ENCODE data around the gene POLR1A. TPM values are rescaled to one million over a fixed set of nuclear protein-coding genes. Genes with fewer than 3 reads are reported as not detected.
A peak's percentile ranks its signal among the peaks of the same experiment; 100 is the strongest.

Gene POLR1A
- total RNA-seq, 4 donors from 2014 or later, result 15.6 to 21.7 (median 17.7) TPM

- no peaks in the 10 kb centered on the region for H3K36me3 ChIP-seq
- H3K4me3 ChIP-seq, result no peak overlapping the region
- TF ChIP-seq POLR2A (IDR thresholded peaks at IDR 0.05), result no peak
- no peak for TF ChIP-seq EP300 (IDR thresholded peaks at IDR 0.05)
- TF ChIP-seq CTCF (IDR thresholded peaks at IDR 0.05), result no peak
- TF ChIP-seq POLR2AphosphoS5 (IDR thresholded peaks at IDR 0.05), result peak; percentile 6
- 37 to 60% methylated on average over 6 to 9 of the region's 18 CpGs for WGBS, 2 donors (ENCODE audit: low coverage in 1 of 2)
- H3K27me3 ChIP-seq, result no peaks in the 10 kb centered on the region
- H3K27ac ChIP-seq, result peak overlapping the region; percentile 37 to 84 (median 84)
- ATAC-seq, result peak; percentile 54
- no peaks in the 10 kb centered on the region for H3K9me3 ChIP-seq
- H3K4me1 ChIP-seq, result peaks cover 11 to 66% (median 34%) of the 10 kb centered on the region in 3 donors
Measured at GRCh38 chr2:85998071-85998991, 107.4 kb downstream of the POLR1A start.

GRCh38 chr2:85997017-85997970 lies 108.4 kb downstream of the POLR1A start:
- Histone ChIP-seq H3K36me3 (no peaks in the 10 kb centered on the region), H3K9me3 (no peaks in the 10 kb centered on the region), H3K27me3 (no peaks in the 10 kb centered on the region), H3K4me3 (no peak overlapping the region), H3K4me1 (peaks cover 11 to 66% (median 34%) of the 10 kb centered on the region in 3 donors), H3K27ac (peak overlapping the region; percentile 37 to 84 (median 84))
- TF ChIP-seq EP300 (IDR thresholded peaks at IDR 0.05), result no peak
- TF ChIP-seq POLR2A (IDR thresholded peaks at IDR 0.05), result no peak
- peak; percentile 66 for TF ChIP-seq POLR2AphosphoS5 (IDR thresholded peaks at IDR 0.05)
- TF ChIP-seq CTCF (IDR thresholded peaks at IDR 0.05), result no peak
- peak; percentile 61 for ATAC-seq
- 59 to 61% methylated on average over 2 to 4 of the region's 7 CpGs for WGBS, 2 donors (ENCODE audit: low coverage in 1 of 2)

GRCh38 chr2:85996591-85996990 lies 109.1 kb downstream of the POLR1A start:
- Histone ChIP-seq H3K36me3 (no peaks in the 10 kb centered on the region), H3K4me3 (no peak overlapping the region), H3K4me1 (peaks cover 11 to 66% (median 34%) of the 10 kb centered on the region in 3 donors), H3K27ac (peak overlapping the region in 3 of 4 donors; percentile 83 to 84 (median 84)), H3K27me3 (no peaks in the 10 kb centered on the region), H3K9me3 (no peaks in the 10 kb centered on the region)
- WGBS, 2 donors (ENCODE audit: low coverage in 1 of 2), result no CpG with 5 or more reads among the region's 2 CpGs
- ATAC-seq, result no peak
- TF ChIP-seq POLR2A (IDR thresholded peaks at IDR 0.05), result no peak
- TF ChIP-seq EP300 (IDR thresholded peaks at IDR 0.05), result no peak
- no peak for TF ChIP-seq POLR2AphosphoS5 (IDR thresholded peaks at IDR 0.05)
- no peak for TF ChIP-seq CTCF (IDR thresholded peaks at IDR 0.05)

- peak overlapping the region in 3 of 4 donors; percentile 83 to 84 (median 84) for H3K27ac ChIP-seq
- H3K4me1 ChIP-seq, result peaks cover 11 to 66% (median 34%) of the 10 kb centered on the region in 3 donors
Measured at GRCh38 chr2:85995648-85996529, 109.8 kb downstream of the POLR1A start.

More at GRCh38 chr2:85995648-85996529, 109.8 kb downstream of the POLR1A start:
- TF ChIP-seq POLR2AphosphoS5 (IDR thresholded peaks at IDR 0.05), result no peak
- no peak for TF ChIP-seq CTCF (IDR thresholded peaks at IDR 0.05)
- TF ChIP-seq POLR2A (IDR thresholded peaks at IDR 0.05), result no peak
- TF ChIP-seq EP300 (IDR thresholded peaks at IDR 0.05), result no peak
- H3K9me3 ChIP-seq, result no peaks in the 10 kb centered on the region
- WGBS, 2 donors (ENCODE audit: low coverage in 1 of 2), result 60 to 100% methylated on average over 1 to 2 of the region's 9 CpGs
- no peaks in the 10 kb centered on the region for H3K27me3 ChIP-seq
- no peak for ATAC-seq
- no peak overlapping the region for H3K4me3 ChIP-seq
- no peaks in the 10 kb centered on the region for H3K36me3 ChIP-seq

Measured in gastroesophageal sphincter (tissue), 4 donors.